ENCODE results near the gene MED27.

- TF ChIP-seq, protein P1, sequence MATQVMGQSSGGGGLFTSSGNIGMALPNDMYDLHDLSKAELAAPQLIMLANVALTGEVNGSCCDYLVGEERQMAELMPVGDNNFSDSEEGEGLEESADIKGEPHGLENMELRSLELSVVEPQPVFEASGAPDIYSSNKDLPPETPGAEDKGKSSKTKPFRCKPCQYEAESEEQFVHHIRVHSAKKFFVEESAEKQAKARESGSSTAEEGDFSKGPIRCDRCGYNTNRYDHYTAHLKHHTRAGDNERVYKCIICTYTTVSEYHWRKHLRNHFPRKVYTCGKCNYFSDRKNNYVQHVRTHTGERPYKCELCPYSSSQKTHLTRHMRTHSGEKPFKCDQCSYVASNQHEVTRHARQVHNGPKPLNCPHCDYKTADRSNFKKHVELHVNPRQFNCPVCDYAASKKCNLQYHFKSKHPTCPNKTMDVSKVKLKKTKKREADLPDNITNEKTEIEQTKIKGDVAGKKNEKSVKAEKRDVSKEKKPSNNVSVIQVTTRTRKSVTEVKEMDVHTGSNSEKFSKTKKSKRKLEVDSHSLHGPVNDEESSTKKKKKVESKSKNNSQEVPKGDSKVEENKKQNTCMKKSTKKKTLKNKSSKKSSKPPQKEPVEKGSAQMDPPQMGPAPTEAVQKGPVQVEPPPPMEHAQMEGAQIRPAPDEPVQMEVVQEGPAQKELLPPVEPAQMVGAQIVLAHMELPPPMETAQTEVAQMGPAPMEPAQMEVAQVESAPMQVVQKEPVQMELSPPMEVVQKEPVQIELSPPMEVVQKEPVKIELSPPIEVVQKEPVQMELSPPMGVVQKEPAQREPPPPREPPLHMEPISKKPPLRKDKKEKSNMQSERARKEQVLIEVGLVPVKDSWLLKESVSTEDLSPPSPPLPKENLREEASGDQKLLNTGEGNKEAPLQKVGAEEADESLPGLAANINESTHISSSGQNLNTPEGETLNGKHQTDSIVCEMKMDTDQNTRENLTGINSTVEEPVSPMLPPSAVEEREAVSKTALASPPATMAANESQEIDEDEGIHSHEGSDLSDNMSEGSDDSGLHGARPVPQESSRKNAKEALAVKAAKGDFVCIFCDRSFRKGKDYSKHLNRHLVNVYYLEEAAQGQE (IDR thresholded peaks at IDR 0.05; ENCODE audit: low read depth): no peak
- TF ChIP-seq RAD21 (IDR thresholded peaks at IDR 0.05; ENCODE audit: low read depth): no peak
These were observed 209.5 kb downstream of the MED27 start for GRCh38 chr9:131870156-131870555.

Data from Ishikawa (cell line).